PFSK-1 (cell line): ENCODE data around the gene TOX2.

Experiments used
- POLR2AphosphoS5 ChIP-seq: IDR thresholded peaks from 2 replicates; pipeline ENCODE4 v1.6.1; 2012; ENCODE audit warnings: low read depth, mild to moderate bottlenecking, control low read depth, low read length, moderate library complexity
- TAF1 ChIP-seq: IDR thresholded peaks from 2 replicates; pipeline ENCODE4 v1.6.1; 2012; ENCODE audit warnings: low read length, control low read depth, borderline replicate concordance; ENCODE audit not compliant: insufficient read depth

DNA sequence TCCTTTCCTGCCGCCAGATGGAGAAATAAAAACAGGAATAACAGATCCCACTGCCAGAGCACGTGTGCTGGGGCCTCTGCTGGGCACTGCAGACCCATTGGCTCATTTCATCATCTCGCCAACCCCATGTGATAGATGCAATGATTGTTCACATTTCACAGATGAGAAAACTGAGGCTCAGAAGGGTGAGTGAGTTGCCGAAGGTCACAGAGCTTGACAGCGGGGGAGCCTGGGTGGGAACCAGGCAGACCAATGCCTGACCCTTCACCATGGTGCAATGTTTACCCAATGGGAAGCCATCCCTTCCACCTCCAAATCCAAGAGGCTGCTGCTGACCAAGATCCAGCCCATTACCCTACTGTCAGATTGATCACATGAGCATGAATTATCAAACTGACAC, 167.2 kb downstream of the TOX2 start:
- TF ChIP-seq POLR2AphosphoS5 (no peak), TAF1 (no peak)
